GM12865 (cell line): ENCODE results near the gene REEP6.
"Not testable (repeated sequence)": the region's sequence is repeated elsewhere in the genome, so short reads cannot be mapped to it uniquely, and the experiment has no call there.

Experiments
- DNase-seq: peaks from one replicate; pipeline ENCODE4 v3.0.0; 2010; ENCODE audit warnings: low read depth
- H3K4me3 ChIP-seq: 2 replicates; pipeline ENCODE4 v1.5.1; 2011; ENCODE audit warnings: mild to moderate bottlenecking, low read depth, low read length, control low read depth
- TF ChIP-seq, protein P1 (sequence below): IDR thresholded peaks from 2 replicates; pipeline ENCODE4 v1.5.1; 2011; ENCODE audit warnings: low read length, control low read depth, low read depth, inconsistent platforms; ENCODE audit not compliant: insufficient read depth; ENCODE audit errors: missing control alignments

The REEP6 gene

DNA sequence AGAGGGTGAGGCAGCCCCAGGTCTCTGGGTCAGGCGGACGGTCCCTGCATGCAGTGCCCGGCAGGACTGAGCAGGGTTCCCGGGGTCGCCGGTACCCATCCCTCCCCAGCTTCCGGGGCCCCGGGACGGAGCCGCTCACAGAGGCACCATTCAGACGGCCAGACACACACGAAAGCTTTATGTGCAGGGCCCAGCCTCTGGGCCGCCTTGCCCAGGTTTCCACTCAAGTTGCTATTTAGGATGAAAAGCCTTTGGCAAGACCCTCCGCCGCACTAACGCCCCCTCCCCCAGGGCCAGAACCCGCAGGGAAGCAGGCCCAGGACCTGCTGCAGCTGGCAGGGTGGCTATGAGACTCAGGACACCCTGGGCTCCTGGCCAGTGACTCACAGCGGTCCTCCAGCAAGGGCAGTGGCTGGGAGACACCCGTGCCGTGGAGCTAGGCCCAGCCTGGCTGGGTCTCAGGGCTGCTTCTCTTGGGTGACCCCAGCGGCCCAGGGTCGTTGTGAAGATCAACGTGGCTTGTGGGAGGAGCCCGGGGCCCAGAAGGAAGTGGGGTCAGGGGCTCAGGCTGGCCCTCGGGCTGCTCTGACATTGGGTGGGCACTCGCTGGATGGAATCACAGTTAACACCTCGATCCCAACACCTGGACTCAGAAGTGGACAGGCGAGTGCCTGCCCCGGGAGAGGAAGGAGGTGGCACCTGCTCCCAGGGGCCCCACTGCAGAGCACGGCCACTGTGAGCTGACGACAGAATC is 16.8 kb upstream of the REEP6 start:
- no peak for DNase-seq
- no peak overlapping the region for H3K4me3 ChIP-seq
- TF ChIP-seq, protein P1, sequence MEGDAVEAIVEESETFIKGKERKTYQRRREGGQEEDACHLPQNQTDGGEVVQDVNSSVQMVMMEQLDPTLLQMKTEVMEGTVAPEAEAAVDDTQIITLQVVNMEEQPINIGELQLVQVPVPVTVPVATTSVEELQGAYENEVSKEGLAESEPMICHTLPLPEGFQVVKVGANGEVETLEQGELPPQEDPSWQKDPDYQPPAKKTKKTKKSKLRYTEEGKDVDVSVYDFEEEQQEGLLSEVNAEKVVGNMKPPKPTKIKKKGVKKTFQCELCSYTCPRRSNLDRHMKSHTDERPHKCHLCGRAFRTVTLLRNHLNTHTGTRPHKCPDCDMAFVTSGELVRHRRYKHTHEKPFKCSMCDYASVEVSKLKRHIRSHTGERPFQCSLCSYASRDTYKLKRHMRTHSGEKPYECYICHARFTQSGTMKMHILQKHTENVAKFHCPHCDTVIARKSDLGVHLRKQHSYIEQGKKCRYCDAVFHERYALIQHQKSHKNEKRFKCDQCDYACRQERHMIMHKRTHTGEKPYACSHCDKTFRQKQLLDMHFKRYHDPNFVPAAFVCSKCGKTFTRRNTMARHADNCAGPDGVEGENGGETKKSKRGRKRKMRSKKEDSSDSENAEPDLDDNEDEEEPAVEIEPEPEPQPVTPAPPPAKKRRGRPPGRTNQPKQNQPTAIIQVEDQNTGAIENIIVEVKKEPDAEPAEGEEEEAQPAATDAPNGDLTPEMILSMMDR = no peak

DNA sequence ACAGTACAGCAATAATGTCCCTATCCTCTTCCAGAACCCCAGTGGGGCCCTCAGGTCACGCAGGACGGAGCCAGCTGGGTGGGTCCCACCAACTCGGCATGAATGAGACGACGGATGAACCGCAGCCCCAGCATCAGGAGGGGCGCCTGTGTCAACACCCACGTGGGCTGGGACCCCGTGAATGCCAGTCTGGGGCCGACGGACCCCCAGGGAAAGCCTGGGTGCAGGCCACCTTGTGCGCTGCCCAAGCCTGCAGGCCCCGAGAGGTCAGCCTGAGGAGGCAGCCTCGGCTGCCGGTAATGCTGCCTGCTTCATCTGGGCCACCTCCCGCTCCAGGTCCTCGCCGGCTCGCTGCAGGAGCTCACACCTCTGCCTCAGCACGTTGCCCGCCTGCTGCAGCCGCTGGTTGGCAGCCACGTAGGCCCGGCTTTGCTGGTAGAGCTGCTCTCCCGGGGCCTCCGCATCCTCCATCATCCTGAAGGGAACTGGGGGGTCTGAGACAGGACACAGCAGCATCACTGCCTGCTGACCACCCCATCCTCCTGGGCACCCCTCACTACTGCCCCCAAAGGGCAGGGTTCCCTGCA is 16.1 kb upstream of the REEP6 start:
- TF ChIP-seq, protein P1 = no peak
- H3K4me3 ChIP-seq = no peak overlapping the region
- no peak for DNase-seq

DNA sequence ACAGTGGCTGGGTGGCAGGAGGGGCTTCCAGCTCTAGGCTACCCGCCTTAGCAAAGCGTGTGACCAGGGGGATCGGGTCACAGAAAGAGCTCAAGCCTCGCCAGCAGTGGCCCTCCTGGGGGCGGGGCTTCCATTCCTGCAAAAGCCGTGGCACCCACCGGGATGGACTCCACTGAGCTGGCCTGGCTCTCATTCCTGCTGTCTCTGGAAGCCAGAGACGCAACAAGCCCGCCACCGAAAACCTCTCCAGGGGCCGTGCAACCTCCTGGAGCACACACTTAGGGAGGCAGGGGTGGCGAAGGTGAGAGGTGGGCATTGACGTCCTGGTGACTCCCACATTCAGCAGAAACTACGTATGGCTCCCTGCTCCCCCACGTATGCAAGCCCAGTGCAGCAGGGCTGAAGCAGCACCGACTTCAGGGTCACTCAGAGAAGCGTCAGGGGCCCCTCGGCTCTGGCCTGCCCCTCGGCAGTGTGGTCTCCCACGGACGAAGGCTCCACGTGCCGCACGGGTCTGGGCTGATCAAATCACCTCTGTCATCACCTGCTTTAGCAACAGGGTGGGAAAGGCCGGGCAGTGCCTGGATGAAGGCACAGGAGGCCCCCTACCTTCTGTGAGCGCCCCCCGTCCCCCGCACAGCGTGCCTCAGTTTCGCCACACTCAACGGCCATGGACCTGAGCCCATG is 15.1 kb upstream of the REEP6 start:
- TF ChIP-seq, protein P1 = no peak
- no peak for DNase-seq
- H3K4me3 ChIP-seq = no peak overlapping the region

DNA sequence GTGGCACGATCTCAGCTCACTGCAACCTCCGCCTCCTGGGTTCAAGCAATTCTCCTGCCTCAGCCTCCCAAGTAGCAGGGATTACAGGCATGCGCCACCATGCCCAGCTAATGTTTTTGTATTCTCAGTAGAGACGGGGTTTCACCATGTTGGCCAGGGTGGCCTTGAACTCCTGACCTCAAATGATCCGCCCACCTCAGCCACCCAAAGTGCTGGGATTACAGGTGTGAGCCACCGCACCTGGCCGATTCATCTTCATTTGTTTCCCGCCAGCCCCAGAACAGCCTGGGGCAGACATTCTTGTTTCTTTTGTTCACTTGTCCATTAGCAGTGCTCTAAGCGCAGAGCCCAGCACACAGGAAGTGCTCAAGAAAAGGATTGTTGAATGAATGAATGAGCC is 13.9 kb upstream of the REEP6 start:
- H3K4me3 ChIP-seq, DNase-seq: not testable (repeated sequence)

DNA sequence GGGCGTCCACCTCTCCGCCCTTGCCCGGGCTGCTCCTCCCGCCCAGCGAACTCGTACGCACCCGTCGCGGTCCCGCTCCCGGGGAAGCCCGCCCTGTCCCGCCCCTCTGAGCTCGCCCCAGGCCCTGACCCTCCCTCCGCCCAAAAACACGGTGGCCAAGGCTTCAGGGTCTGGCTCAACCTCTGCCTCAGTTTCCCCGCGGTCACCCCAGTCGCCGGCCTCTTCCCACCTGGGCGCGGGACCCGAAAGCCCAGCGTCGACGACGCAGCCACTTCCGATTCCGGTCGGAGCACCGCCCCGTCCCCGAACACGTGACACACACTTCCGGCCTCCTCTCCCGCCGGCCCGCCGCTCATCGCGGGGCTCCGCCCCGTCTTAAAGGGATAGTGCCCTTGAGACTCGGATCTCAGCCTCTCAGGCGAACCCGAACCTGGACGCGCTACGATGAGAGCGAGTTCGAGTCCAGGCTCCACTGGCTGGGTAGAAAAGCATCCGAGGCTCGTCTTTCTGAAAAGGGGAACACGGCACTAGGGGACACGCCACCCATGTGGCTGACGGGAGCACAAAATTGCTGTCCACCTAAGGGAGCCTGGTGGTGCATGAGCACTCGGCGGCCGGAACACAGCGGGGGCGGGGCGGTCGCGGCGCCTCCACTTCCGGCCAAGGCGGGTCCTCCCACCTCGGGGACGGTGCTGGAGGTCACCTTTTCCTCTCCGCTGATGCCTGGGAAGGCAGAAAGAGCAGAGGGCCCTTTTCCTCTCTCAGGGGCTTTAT is 11.9 kb upstream of the REEP6 start, which contains the start of gene C19orf25:
TSS of gene C19orf25 (minus strand) at position 282 of the 774 bp plus-strand sequence. CDS start 312 bp downstream, outside the sequence.
- TF ChIP-seq, protein P1 = no peak
- DNase-seq = peak; percentile 97
- peak within 1 kb of the TSS; percentile 64 for H3K4me3 ChIP-seq

DNA sequence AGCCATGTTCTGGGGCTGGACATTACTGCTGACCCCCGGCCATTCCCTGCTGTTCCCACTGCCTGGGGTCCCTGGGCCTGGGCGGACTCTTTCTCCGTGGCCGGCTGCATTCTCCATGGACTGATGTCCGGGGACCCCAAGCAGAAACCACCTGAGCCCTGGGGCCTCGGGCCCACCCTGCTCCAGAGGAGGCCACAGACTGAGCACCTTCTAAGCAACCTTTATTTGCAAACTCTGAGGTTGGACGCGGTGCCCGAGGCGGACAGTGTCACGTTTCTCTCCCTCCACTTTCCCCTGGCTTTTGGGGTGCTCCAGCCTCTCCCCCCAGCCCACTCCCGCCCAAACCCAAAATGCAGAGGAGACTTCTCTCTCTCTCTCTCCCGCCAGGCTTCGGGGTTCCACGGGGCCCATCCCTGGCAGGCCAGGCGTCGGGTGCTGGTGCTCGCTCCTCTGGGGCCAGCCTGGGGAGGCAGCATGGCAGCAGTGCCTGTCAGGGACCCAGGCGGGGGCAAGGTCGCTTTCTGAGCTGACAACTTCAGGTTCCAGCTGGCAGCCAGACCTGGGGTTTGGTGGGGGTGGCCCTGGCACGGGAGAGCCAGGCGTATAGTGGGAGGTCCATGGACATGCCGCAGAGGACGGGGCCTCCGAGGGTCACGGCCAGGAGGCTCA is 9.6 kb upstream of the REEP6 start:
- no peak overlapping the region for H3K4me3 ChIP-seq
- TF ChIP-seq, protein P1 = no peak
- no peak for DNase-seq
